A549 (cell line): ENCODE data around the gene CACUL1. TPM values are rescaled to one million over a fixed set of nuclear protein-coding genes. Genes with fewer than 3 reads are reported as not detected.

Experiments used
- ATAC-seq, 2 experiments: fragments of 200-7000 bp in 1 of 2; fragments of >200 bp in 1 of 2; cut with Nextera tagmentation in 1 of 2; cut with Tn5 transposase in 1 of 2; 3 replicates each; pipeline versions ENCODE4 v1.8.0 to v1.9.1; 2018 to 2020; ENCODE audit warnings: mild to moderate bottlenecking in 1 of 2, moderate library complexity in 1 of 2
- CTCF ChIA-PET: fragments of 300-600 bp; sonication (Branson Sonifier 250); formaldehyde crosslinking; extraction: SDS; loops from one replicate; lab custom pipeline; 2021; ENCODE audit warnings: antibody characterized with exemption, inconsistent platforms; lab: Yijun Ruan, JAX
- POLR2A ChIA-PET: fragments of 350-600 bp; formaldehyde crosslinking; extraction: SDS; loops from one replicate; lab custom pipeline; 2021; ENCODE audit warnings: antibody characterized with exemption, inconsistent platforms; lab: Yijun Ruan, JAX
- DNase-seq, 2 experiments: peaks; one replicate each; pipeline versions ENCODE4 v3.0.0 to v3.0.0-alpha.2; 2011 to 2016; ENCODE audit warnings: low read depth in 1 of 2, low spot score in 1 of 2
- FAIRE-seq: peaks from 2 replicates; lab custom pipeline; 2011; peaks lifted over from hg19 to GRCh38; lab: Jason Lieb, UNC
- H3K27ac ChIP-seq, 2 experiments: fragments of >200 bp; sonication (Bioruptor Twin); formaldehyde crosslinking; 3 replicates each; pipeline ENCODE4 v1.5.1; 2016 to 2017
- H3K4me1 ChIP-seq: fragments of >200 bp; sonication (Bioruptor Twin); formaldehyde crosslinking; 3 replicates; pipeline ENCODE4 v1.6.1; 2016
- H3K4me2 ChIP-seq: fragments of >200 bp; sonication (Bioruptor Twin); formaldehyde crosslinking; 3 replicates; pipeline ENCODE4 v1.6.1; 2016
- H3K4me3 ChIP-seq: fragments of >200 bp; sonication (Bioruptor Twin); formaldehyde crosslinking; 3 replicates; pipeline ENCODE4 v1.5.1; 2016
- H3K9me3 ChIP-seq: fragments of >200 bp; sonication (Bioruptor Twin); formaldehyde crosslinking; 3 replicates; pipeline ENCODE4 v1.6.1; 2016
- ATOH8 ChIP-seq: fragments of 250-450 bp; sonication (Bioruptor Pico); IDR thresholded peaks from 2 replicates; pipeline ENCODE4 v1.5.0; 2020; ENCODE audit warnings: low read depth, mild to moderate bottlenecking, moderate library complexity
- BCL3 ChIP-seq: fragments of >200 bp; sonication (Bioruptor Twin); formaldehyde crosslinking; IDR thresholded peaks from 3 replicates; pipeline ENCODE4 v1.6.1; 2016
- CBX8 ChIP-seq: fragments of 200-600 bp; sonication (generic); IDR thresholded peaks from 2 replicates; pipeline ENCODE4 v1.6.1; 2016
- CHD2 ChIP-seq: fragments of 150-350 bp; IDR thresholded peaks from 2 replicates; pipeline ENCODE4 v1.6.1; 2014; ENCODE audit warnings: low read length; ENCODE audit not compliant: partially characterized antibody
- CTCF ChIP-seq: fragments of >200 bp; sonication (Bioruptor Twin); formaldehyde crosslinking; IDR thresholded peaks from 3 replicates; pipeline ENCODE4 v1.5.1; 2016
- E2F6 ChIP-seq: IDR thresholded peaks from 2 replicates; pipeline ENCODE4 v1.6.1; 2012; ENCODE audit warnings: low read depth, borderline replicate concordance
- EHF ChIP-seq: fragments of 250-450 bp; sonication (Bioruptor Pico); IDR thresholded peaks from 2 replicates; pipeline ENCODE4 v1.5.0; 2020; ENCODE audit warnings: mild to moderate bottlenecking
- EHMT2 ChIP-seq: fragments of 200-600 bp; sonication (generic); IDR thresholded peaks from 2 replicates; pipeline ENCODE4 v1.6.1; 2016; ENCODE audit warnings: antibody characterized with exemption, low read depth, mild to moderate bottlenecking, moderate library complexity
- ELK1 ChIP-seq: fragments of 150-350 bp; IDR thresholded peaks from 2 replicates; pipeline ENCODE4 v1.6.1; 2014; ENCODE audit warnings: low read depth, mild to moderate bottlenecking, low read length
- EP300 ChIP-seq, 2 experiments: fragments of >200 bp; sonication (Bioruptor Twin); formaldehyde crosslinking; IDR thresholded peaks; 2 replicates in 1 of 2; 3 replicates in 1 of 2; pipeline ENCODE4 v1.6.1; 2016 to 2017
- GATA3 ChIP-seq: IDR thresholded peaks from 2 replicates; pipeline ENCODE4 v1.6.1; 2012; ENCODE audit warnings: borderline replicate concordance
- HOXB13 ChIP-seq: fragments of 250-450 bp; sonication (Bioruptor Pico); IDR thresholded peaks from 2 replicates; pipeline ENCODE4 v1.5.0; 2020; ENCODE audit warnings: low read depth, mild to moderate bottlenecking, moderate library complexity
- JUN ChIP-seq, 2 experiments: fragments of >200 bp; sonication (Bioruptor Twin); formaldehyde crosslinking; IDR thresholded peaks; 2 replicates in 1 of 2; 3 replicates in 1 of 2; pipeline ENCODE4 v1.6.1; 2016 to 2017
- JUNB ChIP-seq: fragments of >200 bp; sonication (Bioruptor Twin); formaldehyde crosslinking; IDR thresholded peaks from 2 replicates; pipeline ENCODE4 v1.6.1; 2016
- NPAS2 ChIP-seq: fragments of 250-450 bp; sonication (Bioruptor Pico); IDR thresholded peaks from 2 replicates; pipeline ENCODE4 v1.8.0; 2022; ENCODE audit warnings: mild to moderate bottlenecking, moderate library complexity, borderline replicate concordance
- PBX3 ChIP-seq: IDR thresholded peaks from 2 replicates; pipeline ENCODE4 v1.6.1; 2012
- POLR2A ChIP-seq: IDR thresholded peaks from 2 replicates; pipeline ENCODE4 v1.6.1; 2012; ENCODE audit warnings: mild to moderate bottlenecking, low read length
- POLR2AphosphoS2 ChIP-seq: conservative IDR thresholded peaks from 2 replicates; pipeline ENCODE4 v1.6.1; 2012; ENCODE audit warnings: low read length, improper control_type of control experiment, inconsistent platforms
- RARB ChIP-seq: fragments of 250-450 bp; sonication (Bioruptor Pico); IDR thresholded peaks from 2 replicates; pipeline ENCODE4 v1.8.0; 2021; ENCODE audit warnings: mild to moderate bottlenecking, moderate library complexity
- REST ChIP-seq: fragments of 200-600 bp; sonication (generic); IDR thresholded peaks from 2 replicates; pipeline ENCODE4 v1.6.1; 2016; ENCODE audit warnings: antibody characterized with exemption, mild to moderate bottlenecking, moderate library complexity
- RFX5 ChIP-seq: fragments of 450-650 bp; IDR thresholded peaks from 2 replicates; pipeline ENCODE4 v1.7.1; 2014; ENCODE audit warnings: antibody characterized with exemption, mild to moderate bottlenecking, moderate library complexity
- SMC3 ChIP-seq: fragments of >200 bp; sonication (Bioruptor Twin); formaldehyde crosslinking; IDR thresholded peaks from 3 replicates; pipeline ENCODE4 v1.6.1; 2018; ENCODE audit warnings: inconsistent platforms
- ZFP36 ChIP-seq: fragments of 450-650 bp; IDR thresholded peaks from 2 replicates; pipeline ENCODE4 v1.6.1; 2014; ENCODE audit warnings: borderline replicate concordance; ENCODE audit not compliant: partially characterized antibody
- ZSCAN20 ChIP-seq: fragments of 250-450 bp; sonication (Bioruptor Pico); IDR thresholded peaks from 2 replicates; pipeline ENCODE4 v1.8.0; 2022; ENCODE audit warnings: mild to moderate bottlenecking, moderate library complexity
- WGBS: methylation state at CpG from one replicate; pipeline ENCODE4 v1.1.6; 2017; ENCODE audit errors: missing lambda C conversion rate; 5-methylcytosine and 5-hydroxymethylcytosine counted together
- polyA plus RNA-seq, 4 experiments: library from polyadenylated mRNA; depleted of rRNA in 3 of 4; stranded (reverse); fragments of >200 nt; fragmentation: RNase III in 1 of 4; extraction: RNeasy Plus Mini Kit Qiagen cat#74134 plus additional on column Dnase treatment in 1 of 4; gene quantifications; 2 replicates in 3 of 4; 3 replicates in 1 of 4; pipeline ENCODE4 v1.2.3, GENCODE V29; 2011 to 2017

Gene CACUL1
- polyA plus RNA-seq, 2 of the 4 experiments (the other 2 are of a cell fraction), result 8.7 to 15.6 TPM

GRCh38 chr10:118642228-118642627 lies 112.5 kb downstream of the CACUL1 start:
- WGBS, result 15% methylated on average over 2 of the region's 2 CpGs
- DNase-seq (no peak), FAIRE-seq (no peak), ATAC-seq (no peak)
- POLR2A ChIA-PET, result no interaction called here
- Histone ChIP-seq H3K4me3 (no peak overlapping the region), H3K4me2 (no peak overlapping the region), H3K4me1 (no peaks in the 10 kb centered on the region), H3K9me3 (no peaks in the 10 kb centered on the region)
- CTCF ChIA-PET, result no interaction called here
- no peak for TF ChIP-seq EHMT2
- TF ChIP-seq CTCF, result no peak
- TF ChIP-seq NPAS2 (CRISPR knock-in tag), result no peak
- no peak for TF ChIP-seq ZSCAN20 (CRISPR knock-in tag)
- TF ChIP-seq ZFP36, result no peak
- TF ChIP-seq EP300 (IDR thresholded peaks at IDR 0.05), result no peak
- no peak for TF ChIP-seq ELK1
- no peak for TF ChIP-seq POLR2A
- no peak for TF ChIP-seq RFX5
- TF ChIP-seq, all 56 proteins: peak for 0
- H3K27ac ChIP-seq, result no peak overlapping the region

- CTCF ChIA-PET, result no interaction called here
- POLR2A ChIA-PET, result no interaction called here
- Histone ChIP-seq H3K4me1 (no peaks in the 10 kb centered on the region), H3K4me3 (no peak overlapping the region), H3K9me3 (no peaks in the 10 kb centered on the region), H3K4me2 (no peak overlapping the region), H3K27ac (no peak overlapping the region)
- TF ChIP-seq GATA3 (no peak), EHMT2 (no peak), PBX3 (no peak), HOXB13 (CRISPR knock-in tag) (no peak), EHF (CRISPR knock-in tag) (no peak), CBX8 (no peak), RARB (no peak), ATOH8 (no peak), E2F6 (no peak), REST (no peak), CHD2 (no peak), JUNB (no peak), POLR2AphosphoS2 (no peak), BCL3 (no peak), SMC3 (no peak), JUN (IDR thresholded peaks at IDR 0.05) (no peak)
- 43% methylated on average over 8 of the region's 9 CpGs for WGBS
- no peak for ATAC-seq
- FAIRE-seq, result no peak
- DNase-seq, result no peak
Measured at GRCh38 chr10:118638680-118639079, 116.1 kb downstream of the CACUL1 start.
